Occipital lobe (tissue), 3 donors: ENCODE results near the gene HIC2. TPM values are rescaled to one million over a fixed set of nuclear protein-coding genes. Genes with fewer than 3 reads are reported as not detected.
"Not testable (repeated sequence)": the region's sequence is repeated elsewhere in the genome, so short reads cannot be mapped to it uniquely, and the experiment has no call there.

Experiments
- DNase-seq: peaks from one replicate; lab custom pipeline; 2025; lab: John Stamatoyannopoulos, UW
- small RNA-seq: library from RNA; depleted of rRNA; stranded (forward); fragments of <200 nt; gene quantifications from one replicate; pipeline ENCODE3, GENCODE V24; 2014
- total RNA-seq: library from RNA; depleted of rRNA; stranded (reverse); fragments of >200 nt; gene quantifications from one replicate; pipeline ENCODE4 v1.2.3, GENCODE V29; 2014

HIC2 gene
- total RNA-seq, 1 donor from 2014 or later, result 8.9 TPM

DNA sequence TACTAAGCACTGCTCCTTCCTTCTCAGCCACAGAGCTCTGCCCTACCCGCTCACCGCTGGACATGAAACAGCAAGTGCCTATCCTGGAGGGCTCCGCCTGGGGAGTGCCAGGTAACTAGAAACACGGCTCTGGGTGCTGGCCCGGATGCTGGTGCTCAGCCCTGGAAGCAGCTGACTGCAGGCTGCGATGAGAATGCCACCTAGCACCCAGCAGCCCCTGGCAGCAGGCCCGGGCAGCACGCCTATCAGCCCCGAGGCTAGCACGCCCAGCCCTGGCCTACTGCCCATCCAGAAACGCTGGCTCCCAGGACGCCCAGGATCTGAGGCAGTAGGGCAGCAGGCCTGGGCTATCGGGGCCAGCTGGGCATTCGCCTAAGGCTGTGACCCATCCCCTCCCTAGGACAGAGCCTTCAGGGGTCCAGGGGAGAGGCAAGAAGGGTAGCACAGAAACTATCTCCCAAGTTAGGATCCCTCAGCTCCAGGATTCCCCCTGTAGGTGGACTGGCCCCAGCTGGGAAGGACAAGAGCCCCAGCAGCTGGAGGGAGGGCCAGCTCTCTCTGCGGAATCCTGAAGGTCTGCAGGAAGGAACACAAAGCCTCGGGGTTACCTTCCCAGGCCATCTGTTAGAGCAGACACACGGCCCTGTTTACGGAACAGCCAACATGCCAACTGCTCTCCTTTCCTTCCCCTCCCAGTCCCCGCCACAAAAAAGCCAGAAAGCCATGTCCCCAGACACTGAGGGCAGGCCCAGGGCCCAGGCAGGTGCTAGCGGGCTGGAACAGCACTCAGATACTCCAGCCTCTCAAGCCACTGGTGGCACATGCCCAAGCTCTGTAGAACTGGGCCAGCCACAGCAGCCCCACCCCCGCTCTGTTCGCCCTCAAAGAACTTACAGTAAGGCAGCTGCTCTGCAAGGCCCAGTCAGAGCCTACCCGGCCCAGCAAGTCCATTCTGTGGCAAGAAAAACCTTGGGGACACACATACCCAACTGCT is 76.9 kb downstream of the HIC2 start:
- DNase-seq, result not testable (repeated sequence)

DNA sequence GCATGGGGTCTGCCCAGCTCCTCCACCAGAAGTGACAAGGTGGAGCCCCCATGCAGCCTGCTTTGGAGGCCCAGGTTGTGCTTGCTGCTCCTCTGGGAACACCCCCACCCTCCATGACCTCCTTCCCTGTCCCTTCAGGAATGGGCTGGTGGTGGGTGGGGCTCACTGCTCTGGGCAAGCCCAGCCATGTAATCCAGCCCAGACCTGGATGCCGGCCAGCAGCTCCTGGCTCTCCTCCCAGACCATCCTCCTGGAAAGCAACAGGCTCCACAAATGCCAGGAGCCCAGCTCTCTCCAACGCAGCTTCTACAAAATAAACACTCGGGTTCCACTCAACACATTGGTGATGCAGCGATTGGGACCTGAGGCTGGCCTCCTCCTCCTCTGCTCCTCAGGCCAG is 80.8 kb downstream of the HIC2 start:
- DNase-seq, result not testable (repeated sequence)

DNA sequence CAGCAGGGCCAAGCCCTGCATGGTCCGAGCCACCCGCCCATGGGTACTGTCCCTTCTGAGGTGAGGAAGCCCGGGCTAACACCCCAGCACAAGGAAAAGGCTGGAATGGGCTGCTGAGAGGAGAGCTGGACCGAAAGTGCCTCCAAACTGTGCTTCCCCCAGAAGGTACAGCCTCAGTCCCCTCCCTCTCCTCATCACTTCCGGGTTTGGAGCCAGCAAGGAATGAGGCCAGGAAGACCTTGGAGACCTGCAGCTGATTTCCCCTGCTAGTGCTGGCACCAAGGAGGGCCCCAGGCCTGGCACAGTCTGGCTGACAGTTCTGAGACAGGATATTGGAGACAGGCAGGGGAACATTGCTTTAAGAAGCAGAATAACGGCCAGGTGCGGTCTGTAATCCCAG is 81.3 kb downstream of the HIC2 start:
- DNase-seq, result not testable (repeated sequence)

DNA sequence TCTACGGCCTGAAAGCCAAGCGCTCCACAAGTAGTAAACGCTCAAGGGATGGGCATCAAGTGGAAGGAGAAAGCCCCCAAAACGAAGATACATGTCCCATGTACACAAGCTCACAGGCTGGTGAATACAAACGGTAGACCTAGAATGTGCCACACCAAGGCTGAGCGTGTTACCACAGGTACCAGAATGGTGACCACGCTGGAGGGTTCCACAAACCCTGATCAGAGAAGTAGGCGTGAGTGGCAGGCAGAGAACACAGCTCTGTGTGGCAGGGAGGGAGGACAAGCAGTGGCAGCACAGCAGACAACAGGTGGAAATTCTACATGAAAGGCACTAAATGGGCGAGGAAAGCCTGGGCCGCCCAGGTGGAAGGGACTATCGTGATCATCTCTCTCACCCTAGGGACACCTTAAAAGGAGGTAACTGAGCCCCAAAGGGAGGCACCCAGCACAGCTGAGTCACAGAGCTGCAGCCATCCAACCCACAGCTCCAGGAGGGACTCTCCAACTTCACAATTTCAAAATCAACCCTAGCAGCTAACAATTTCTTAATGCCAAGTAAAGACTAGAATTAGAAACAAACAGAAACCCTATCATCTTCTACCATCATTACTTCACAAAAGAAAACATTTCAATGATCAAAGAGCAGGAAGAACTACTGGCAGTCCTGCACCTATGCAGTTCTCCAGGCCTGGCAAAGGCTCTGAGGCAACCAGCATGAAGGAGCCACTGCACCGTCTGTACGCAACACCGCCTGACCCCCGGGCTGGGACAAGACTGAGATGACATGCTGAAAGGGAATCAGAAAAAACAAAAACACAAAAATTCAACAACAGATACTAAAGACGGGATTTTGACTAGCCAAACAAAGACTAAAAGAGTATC is 82.7 kb downstream of the HIC2 start:
- not testable (repeated sequence) for DNase-seq

Small RNAs within 50 kb of the gene (small RNA-seq; reads per million reads assigned to genes)
- gene RF00492, result not detected
- gene RN7SKP63, result not detected

Other genes with a start within 250 kb of the HIC2 start
- 0.62 TPM for gene RIMBP3B, start 33.6 kb upstream of the HIC2 start, total RNA-seq
- gene TMEM191C, start 50.0 kb downstream of the HIC2 start, total RNA-seq, result 4.4 TPM
- 1.6 TPM for gene RIMBP3C, start 134.1 kb downstream of the HIC2 start, total RNA-seq
- gene UBE2L3, start 150.3 kb downstream of the HIC2 start, total RNA-seq, result 23.6 TPM
- gene YDJC, start 212.7 kb downstream of the HIC2 start, total RNA-seq, result 7.0 TPM
- gene CCDC116, start 215.4 kb downstream of the HIC2 start, total RNA-seq, result 0.16 TPM
- 4.7 TPM for gene SDF2L1, start 224.9 kb downstream of the HIC2 start, total RNA-seq
- 24.3 TPM for gene PPIL2, start 248.6 kb downstream of the HIC2 start, total RNA-seq